ENCODE results near the gene SYK.

- TF ChIP-seq TAF1 (IDR thresholded peaks at IDR 0.05; ENCODE audit: low read depth, low read length) (no peak), POLR2A (IDR thresholded peaks at IDR 0.05; ENCODE audit: low read depth, low read length) (no peak)
Measured at GRCh38 chr9:90801241-90801972, at the start of gene SYK.

All from GM12891 (cell line).